ENCODE measurements around the gene ITPR3. TPM values are rescaled to one million over a fixed set of nuclear protein-coding genes. Genes with fewer than 3 reads are reported as not detected.

ITPR3 gene
- polyA plus RNA-seq, 1 of the 3 experiments (the other 2 are of a cell fraction) = 8.1 TPM

DNA sequence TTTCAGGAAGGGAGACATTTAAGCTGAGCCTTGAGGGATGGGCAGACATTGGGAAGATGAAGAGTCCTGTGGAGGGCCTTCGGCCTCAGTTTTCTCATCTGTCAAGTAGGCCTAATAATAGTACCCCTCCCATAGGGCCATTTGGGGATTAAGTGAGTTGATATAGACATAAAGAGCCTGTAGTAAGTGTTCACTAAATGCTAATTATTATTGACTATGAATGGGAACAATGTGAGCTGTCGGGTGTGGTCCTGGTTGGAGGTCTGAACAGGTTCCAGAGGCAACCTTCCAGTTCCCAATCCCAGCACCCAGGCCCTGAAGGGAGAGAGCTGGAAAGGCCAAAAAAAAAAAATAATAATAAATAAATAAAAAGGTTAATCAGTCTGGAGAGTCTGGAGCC is 14.5 kb upstream of the ITPR3 start (continued):
- no peak for TF ChIP-seq NFIC (IDR thresholded peaks at IDR 0.05; ENCODE audit: borderline replicate concordance)

- peak; percentile 70 for DNase-seq
- ChIA-PET CTCF (interaction anchor here (0.9 to 4.1 kb wide), 15 partner anchors 9 to 104 kb away, joined by 3 to 31 read pairs (median 6); partner anchors contain the start of genes ITPR3 and UQCC2), POLR2A (interaction anchor here (0.6 to 1.9 kb wide), 8 partner anchors 11 to 104 kb away, joined by 3 to 11 read pairs (median 3); partner anchors contain the start of genes BAK1, ITPR3 and UQCC2)
- no peaks in the 10 kb centered on the region for H3F3A ChIP-seq (replicated peaks; ENCODE audit: insufficient read depth)
- no peaks in the 10 kb centered on the region for H4K20me1 ChIP-seq (ENCODE audit: insufficient read depth)
- no peak overlapping the region for H3K4me3 ChIP-seq (ENCODE audit: low read depth in 2 of 2, low read length in 1 of 2)
- H3K9me2 ChIP-seq = no peaks in the 10 kb centered on the region
- H3K9me3 ChIP-seq = no peaks in the 10 kb centered on the region
- H2AFZ ChIP-seq (ENCODE audit: low read depth) = no peak overlapping the region
- H3K27me3 ChIP-seq (ENCODE audit: insufficient read depth) = no peaks in the 10 kb centered on the region
- no peaks in the 10 kb centered on the region for H3K36me3 ChIP-seq (replicated peaks in 1 of 2; ENCODE audit: control insufficient read depth in 1 of 2, insufficient read depth in 2 of 2, low read length in 1 of 2)
- no peak overlapping the region for H3K9ac ChIP-seq
- H3K27ac ChIP-seq (ENCODE audit: low read depth in 2 of 2, low read length in 1 of 2) = peak overlapping the region in 1 of 2 experiments; percentile 77; a peak in 1 of 4 replicates
- no peak overlapping the region for H3K4me2 ChIP-seq
- H3K79me2 ChIP-seq (ENCODE audit: insufficient read depth) = no peaks in the 10 kb centered on the region
- peaks cover 9 to 50% of the 10 kb centered on the region in 2 experiments; a peak in 2 of 4 replicates for H3K4me1 ChIP-seq (ENCODE audit: control insufficient read depth in 1 of 2, insufficient read depth in 2 of 2, low read depth in 1 of 2, low read length in 1 of 2)
- WGBS (ENCODE audit: low lambda C conversion rate) = 67% methylated on average over 5 of the region's 8 CpGs
- TF ChIP-seq FOXJ3 (CRISPR knock-in tag; IDR thresholded peaks at IDR 0.05) = peak; percentile 64; the same call in 1 of the 2 replicates
- peak in 1 of 2 experiments; percentile 89; a peak in 2 of 4 replicates for TF ChIP-seq EP300 (IDR thresholded peaks at IDR 0.05; ENCODE audit: borderline replicate concordance in 1 of 2, low read depth in 1 of 2, low read length in 1 of 2)
- no peak for TF ChIP-seq FOSL2 (IDR thresholded peaks at IDR 0.05; ENCODE audit: borderline replicate concordance, low read depth)
- peak; percentile 28; the same call in 1 of the 2 replicates for TF ChIP-seq GATA2 (CRISPR knock-in tag; IDR thresholded peaks at IDR 0.05)
These were observed 13.9 kb upstream of the ITPR3 start for GRCh38 chr6:33607126-33607783.

GRCh38 chr6:33607784-33608161 is 13.3 kb upstream of the ITPR3 start:
- no peaks in the 10 kb centered on the region for H3K9me2 ChIP-seq
- 75% methylated on average over 5 of the region's 5 CpGs for WGBS (ENCODE audit: low lambda C conversion rate)

GRCh38 chr6:33609019-33609418 is 12.1 kb upstream of the ITPR3 start:
- H3K4me3 ChIP-seq (ENCODE audit: low read depth in 2 of 2, low read length in 1 of 2) = no peak overlapping the region
- DNase-seq = no peak
- H3K36me3 ChIP-seq (replicated peaks in 1 of 2; ENCODE audit: control insufficient read depth in 1 of 2, insufficient read depth in 2 of 2, low read length in 1 of 2) = no peaks in the 10 kb centered on the region
- POLR2A ChIA-PET = no interaction called here
- H3K4me1 ChIP-seq (ENCODE audit: control insufficient read depth in 1 of 2, insufficient read depth in 2 of 2, low read depth in 1 of 2, low read length in 1 of 2) = peaks cover 9 to 50% of the 10 kb centered on the region in 2 experiments; a peak in 2 of 4 replicates
- H3K9me2 ChIP-seq = no peaks in the 10 kb centered on the region
- peak overlapping the region in 1 of 2 experiments; percentile 90; a peak in 1 of 4 replicates for H3K27ac ChIP-seq (ENCODE audit: low read depth in 2 of 2, low read length in 1 of 2)
- WGBS (ENCODE audit: low lambda C conversion rate) = 69% methylated on average over 2 of the region's 3 CpGs
- CTCF ChIA-PET = interaction anchor here (1.0 to 4.1 kb wide), 7 partner anchors 9 to 102 kb away, joined by 3 to 31 read pairs (median 14); partner anchors contain the start of genes ITPR3 and UQCC2
- H2AFZ ChIP-seq (ENCODE audit: low read depth) = no peak overlapping the region
- H3K79me2 ChIP-seq (ENCODE audit: insufficient read depth) = no peaks in the 10 kb centered on the region
- H3K4me2 ChIP-seq = no peak overlapping the region
- no peaks in the 10 kb centered on the region for H3F3A ChIP-seq (replicated peaks; ENCODE audit: insufficient read depth)
- no peaks in the 10 kb centered on the region for H3K27me3 ChIP-seq (ENCODE audit: insufficient read depth)
- no peaks in the 10 kb centered on the region for H4K20me1 ChIP-seq (ENCODE audit: insufficient read depth)
- H3K9ac ChIP-seq = no peak overlapping the region
- no peaks in the 10 kb centered on the region for H3K9me3 ChIP-seq
- no peak for TF ChIP-seq RCOR1 (IDR thresholded peaks at IDR 0.05; ENCODE audit: low read length)
- no peak for TF ChIP-seq NFIC (IDR thresholded peaks at IDR 0.05; ENCODE audit: borderline replicate concordance)
- TF ChIP-seq FOXM1 (IDR thresholded peaks at IDR 0.05; ENCODE audit: low read depth) = no peak
- no peak for TF ChIP-seq ZBTB33 (IDR thresholded peaks at IDR 0.05; ENCODE audit: borderline replicate concordance, low read depth)
- TF ChIP-seq RFX5 (IDR thresholded peaks at IDR 0.05; ENCODE audit: low read length) = no peak
- TF ChIP-seq EP300 (IDR thresholded peaks at IDR 0.05; ENCODE audit: borderline replicate concordance in 1 of 2, low read depth in 1 of 2, low read length in 1 of 2) = no peak
- TF ChIP-seq REST (IDR thresholded peaks at IDR 0.05; ENCODE audit: low read depth, low read length) = no peak

More at GRCh38 chr6:33607784-33608161, 13.3 kb upstream of the ITPR3 start:
- Histone ChIP-seq H3K79me2 (ENCODE audit: insufficient read depth) (no peaks in the 10 kb centered on the region), H3K9ac (no peak overlapping the region), H3K36me3 (replicated peaks in 1 of 2; ENCODE audit: control insufficient read depth in 1 of 2, insufficient read depth in 2 of 2, low read length in 1 of 2) (no peaks in the 10 kb centered on the region), H3K4me3 (ENCODE audit: low read depth in 2 of 2, low read length in 1 of 2) (no peak overlapping the region), H3K4me1 (ENCODE audit: control insufficient read depth in 1 of 2, insufficient read depth in 2 of 2, low read depth in 1 of 2, low read length in 1 of 2) (peaks cover 9 to 50% of the 10 kb centered on the region in 2 experiments; a peak in 2 of 4 replicates), H4K20me1 (ENCODE audit: insufficient read depth) (no peaks in the 10 kb centered on the region), H3F3A (replicated peaks; ENCODE audit: insufficient read depth) (no peaks in the 10 kb centered on the region), H3K27ac (ENCODE audit: low read depth in 2 of 2, low read length in 1 of 2) (peak overlapping the region in 1 of 2 experiments; percentile 77; a peak in 1 of 4 replicates), H3K9me3 (no peaks in the 10 kb centered on the region), H2AFZ (ENCODE audit: low read depth) (no peak overlapping the region), H3K27me3 (ENCODE audit: insufficient read depth) (no peaks in the 10 kb centered on the region), H3K4me2 (no peak overlapping the region)
- POLR2A ChIA-PET = interaction anchor here (0.9 to 1.9 kb wide), 6 partner anchors 13 to 104 kb away, joined by 3 to 11 read pairs (median 4); partner anchors contain the start of genes BAK1, ITPR3 and UQCC2
- CTCF ChIA-PET = interaction anchor here (0.9 to 4.1 kb wide), 16 partner anchors 10 to 103 kb away, joined by 3 to 31 read pairs (median 6); partner anchors contain the start of genes ITPR3 and UQCC2
- peak; percentile 43 for DNase-seq
- TF ChIP-seq RCOR1 (IDR thresholded peaks at IDR 0.05; ENCODE audit: low read length) = 0 out of 2 replicates have a peak, but pooled peaks have one; percentile 82
- TF ChIP-seq RAD21 (IDR thresholded peaks at IDR 0.05; ENCODE audit: low read length) = peak; percentile 26
- no peak for TF ChIP-seq NFIC (IDR thresholded peaks at IDR 0.05; ENCODE audit: borderline replicate concordance)
